Measurements from ENCODE around the gene CPEB3. TPM values are rescaled to one million over a fixed set of nuclear protein-coding genes. Genes with fewer than 3 reads are reported as not detected.

The CPEB3 gene
- total and polyA plus RNA-seq, 9 of the 15 experiments (the other 6 are each of a cell fraction or from before 2014, with no cell fraction given): 0.15 to 1.2 (median 0.51) TPM

DNA sequence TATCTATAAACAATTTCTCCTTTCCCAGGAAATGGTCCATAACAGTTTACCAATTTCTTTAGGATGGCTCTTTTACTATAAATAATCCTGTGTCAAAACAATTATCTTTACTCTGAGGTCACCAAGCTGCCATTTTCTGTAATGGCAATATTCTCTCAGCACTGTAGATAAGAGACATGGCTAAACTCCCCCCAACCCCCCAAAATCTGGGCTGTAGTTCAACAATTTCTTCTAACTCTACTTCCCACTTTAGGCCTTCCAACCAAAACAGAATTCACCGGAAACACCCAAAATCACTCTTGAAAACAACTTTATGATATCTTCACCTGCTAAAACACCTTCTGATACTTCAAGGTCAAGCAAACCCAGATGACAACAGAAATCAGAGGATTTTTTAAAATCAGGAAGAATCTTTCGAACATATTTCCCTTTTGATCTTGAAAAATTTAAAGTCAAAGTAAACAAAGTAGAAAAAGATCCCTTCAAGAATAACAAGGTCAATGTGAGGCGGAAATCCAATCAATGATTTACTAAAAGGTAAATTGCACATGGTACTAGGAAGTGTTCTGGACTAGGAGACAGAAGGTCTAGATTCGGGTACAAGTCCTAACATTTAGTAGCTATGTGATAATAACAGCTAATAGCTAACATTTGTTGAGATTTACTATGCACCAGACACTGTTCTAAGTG lies 176.8 kb downstream of the CPEB3 start (continued):
- TF ChIP-seq ZNF143 (CRISPR knock-in tag; IDR thresholded peaks at IDR 0.05) (no peak), FUS (optimal IDR thresholded peaks at IDR 0.05; ENCODE audit: low read depth, low read length) (no peak), ZNF282 (CRISPR knock-in tag; IDR thresholded peaks at IDR 0.05) (no peak), STAG1 (CRISPR knock-in tag; IDR thresholded peaks at IDR 0.05; ENCODE audit: borderline replicate concordance) (no peak), NR3C1 (CRISPR knock-in tag; IDR thresholded peaks at IDR 0.05) (no peak), ZBTB1 (CRISPR knock-in tag; IDR thresholded peaks at IDR 0.05; ENCODE audit: borderline replicate concordance, low read depth) (no peak)

- DNase-seq (ENCODE audit: extremely low read depth in 1 of 4, low spot score in 3 of 4): no peak
- ChIA-PET CTCF (ENCODE audit: low intra/inter-chr PET ratio) (no interaction called here), POLR2A (no interaction called here)
- Histone ChIP-seq H3K27me3 (ENCODE audit: control insufficient read depth in 2 of 2, insufficient read depth in 2 of 2, low read length in 2 of 2) (no peaks in the 10 kb centered on the region), H3K4me2 (ENCODE audit: insufficient read depth, low read length) (no peak overlapping the region), H3K4me1 (replicated peaks in 1 of 2; ENCODE audit: control insufficient read depth in 2 of 2, insufficient read depth in 2 of 2, low read length in 2 of 2) (peaks cover 0 to 14% of the 10 kb centered on the region in 2 experiments; a peak in 3 of 5 replicates), H3K79me2 (ENCODE audit: control insufficient read depth, insufficient read depth, low read length) (no peaks in the 10 kb centered on the region), H4K20me1 (replicated peaks; ENCODE audit: control insufficient read depth, insufficient read depth, low read length) (no peaks in the 10 kb centered on the region), H2AFZ (ENCODE audit: low read depth, low read length) (no peak overlapping the region), H3K36me3 (ENCODE audit: control insufficient read depth, insufficient read depth, low read length) (no peaks in the 10 kb centered on the region), H3K27ac (ENCODE audit: extremely low read depth, low read depth, low read length) (no peak overlapping the region), H3K9me1 (ENCODE audit: control insufficient read depth, insufficient read depth, low read length) (no peaks in the 10 kb centered on the region), H3K9me3 (replicated peaks; ENCODE audit: control insufficient read depth, insufficient read depth, low read depth, low read length) (no peaks in the 10 kb centered on the region), H3K4me3 (no peak overlapping the region), H3K9ac (ENCODE audit: insufficient read depth in 1 of 2, low read depth in 2 of 2, low read length in 2 of 2) (no peak overlapping the region)
- intact Hi-C loops (cut with micrococcal nuclease) (no loop called here), in situ Hi-C loops (cut with MboI) (no loop called here)
- BruUV-seq (replicated peaks): no TSS peak
- TF ChIP-seq RNF2 (IDR thresholded peaks at IDR 0.05) (no peak), SIN3A (IDR thresholded peaks at IDR 0.05; ENCODE audit: borderline replicate concordance in 2 of 2, control insufficient read depth in 1 of 2, low read depth in 2 of 2, low read length in 2 of 2) (no peak), RNF219 (CRISPR knock-in tag; IDR thresholded peaks at IDR 0.05) (no peak), ZNF124 (CRISPR knock-in tag; IDR thresholded peaks at IDR 0.05) (no peak), NFE2 (IDR thresholded peaks at IDR 0.05; ENCODE audit: low read depth) (no peak), SNRNP70 (optimal IDR thresholded peaks at IDR 0.05; ENCODE audit: low read depth, low read length) (no peak), GATAD2A (IDR thresholded peaks at IDR 0.05) (no peak), NFIX (CRISPR knock-in tag; IDR thresholded peaks at IDR 0.05; ENCODE audit: low read depth) (no peak), ZNF174 (CRISPR knock-in tag; IDR thresholded peaks at IDR 0.05) (no peak), LCOR (CRISPR knock-in tag; IDR thresholded peaks at IDR 0.05) (no peak), BCL6 (CRISPR knock-in tag; IDR thresholded peaks at IDR 0.05) (no peak)
- no peak for ATAC-seq
- WGBS (ENCODE audit: insufficient coverage, low coverage, missing lambda C conversion rate): 40% methylated on average over 1 of the region's 1 CpG
- no peak for FAIRE-seq
Observed at GRCh38 chr10:92112462-92112861, 178.4 kb downstream of the CPEB3 start.

Data from K562 (cell line).